AG04450 (cell line): ENCODE results near the gene ARHGAP26. TPM values are rescaled to one million over a fixed set of nuclear protein-coding genes. Genes with fewer than 3 reads are reported as not detected.

Experiments
- CTCF ChIA-PET: fragments of 300-600, 350-600 bp; formaldehyde crosslinking; extraction: SDS; loops from one replicate; lab custom pipeline; 2022; ENCODE audit warnings: antibody characterized with exemption, inconsistent platforms; lab: Charles Lee
- POLR2A ChIA-PET: fragments of 350-600 bp; formaldehyde crosslinking; extraction: SDS; loops from one replicate; lab custom pipeline; 2021; ENCODE audit warnings: antibody characterized with exemption, inconsistent platforms; lab: Yijun Ruan, JAX
- DNase-seq: peaks from one replicate; pipeline ENCODE4 v3.0.0-alpha.2; 2011; ENCODE audit warnings: low read depth, low spot score
- H3K27ac ChIP-seq: one replicate; pipeline ENCODE4 v1.5.1; 2012; ENCODE audit warnings: low read depth, low read length, control low read depth
- H3K27me3 ChIP-seq: one replicate; pipeline ENCODE4 v1.6.0; 2012; ENCODE audit warnings: low read length; ENCODE audit not compliant: control insufficient read depth, insufficient read depth
- H3K4me3 ChIP-seq: 2 replicates; pipeline ENCODE4 v1.5.1; 2011; ENCODE audit warnings: mild to moderate bottlenecking, low read depth, low read length, control low read depth
- H3K9me3 ChIP-seq: 2 replicates; pipeline ENCODE4 v1.5.1; 2012; ENCODE audit warnings: low read length; ENCODE audit not compliant: control insufficient read depth, insufficient read depth
- CTCF ChIP-seq: IDR thresholded peaks from 2 replicates; pipeline ENCODE4 v1.5.1; 2011; ENCODE audit warnings: low read depth, low read length, control low read depth, inconsistent platforms
- polyA plus RNA-seq: library from polyadenylated mRNA; depleted of rRNA; stranded (reverse); fragments of >200 nt; gene quantifications from 2 replicates; pipeline ENCODE4 v1.2.3, GENCODE V29; 2011

ARHGAP26 gene
- polyA plus RNA-seq, 1 experiment, result 0.56 TPM

- TF ChIP-seq CTCF, result no peak
- no peak overlapping the region for H3K27ac ChIP-seq
- POLR2A ChIA-PET, result interaction anchor here (0.7 to 1.0 kb wide), 2 partner anchors 9 to 18 kb away, joined by 3 to 4 read pairs; no protein-coding TSS in a partner anchor
Measured at GRCh38 chr5:143239882-143240518, 469.8 kb downstream of the ARHGAP26 start.

GRCh38 chr5:143241892-143242291 is 471.7 kb downstream of the ARHGAP26 start:
- no peak for DNase-seq
- H3K27ac ChIP-seq, result no peak overlapping the region
- POLR2A ChIA-PET, result no interaction called here
- H3K9me3 ChIP-seq, result no peaks in the 10 kb centered on the region
- TF ChIP-seq CTCF, result no peak
- CTCF ChIA-PET, result no interaction called here
- H3K4me3 ChIP-seq, result no peak overlapping the region
- no peaks in the 10 kb centered on the region for H3K27me3 ChIP-seq

More at GRCh38 chr5:143239882-143240518, 469.8 kb downstream of the ARHGAP26 start:
- no peaks in the 10 kb centered on the region for H3K27me3 ChIP-seq
- DNase-seq, result no peak
- no peak overlapping the region for H3K4me3 ChIP-seq
- no peaks in the 10 kb centered on the region for H3K9me3 ChIP-seq
- CTCF ChIA-PET, result no interaction called here

GRCh38 chr5:143243103-143243502 is 472.9 kb downstream of the ARHGAP26 start:
- no peaks in the 10 kb centered on the region for H3K9me3 ChIP-seq
- CTCF ChIA-PET, result no interaction called here
- H3K4me3 ChIP-seq, result no peak overlapping the region
- POLR2A ChIA-PET, result no interaction called here
- DNase-seq, result no peak
- H3K27me3 ChIP-seq, result no peaks in the 10 kb centered on the region
- TF ChIP-seq CTCF, result no peak
- no peak overlapping the region for H3K27ac ChIP-seq

GRCh38 chr5:143244000-143244736 is 474.0 kb downstream of the ARHGAP26 start:
- no peaks in the 10 kb centered on the region for H3K27me3 ChIP-seq
- ChIA-PET CTCF (no interaction called here), POLR2A (interaction anchor here (0.6 to 1.0 kb wide), 2 partner anchors 160 to 241 kb away, joined by 3 to 12 read pairs; partner anchors contain the start of gene NR3C1)
- H3K9me3 ChIP-seq, result no peaks in the 10 kb centered on the region
- peak; percentile 92 for DNase-seq
- H3K27ac ChIP-seq, result peak overlapping the region; percentile 98
- no peak for TF ChIP-seq CTCF
- peak overlapping the region; percentile 8; the same call in 1 of the 2 replicates for H3K4me3 ChIP-seq

GRCh38 chr5:143244990-143245389 is 474.8 kb downstream of the ARHGAP26 start:
- H3K27me3 ChIP-seq, result no peaks in the 10 kb centered on the region
- DNase-seq, result no peak
- CTCF ChIA-PET, result no interaction called here
- H3K4me3 ChIP-seq, result no peak overlapping the region
- H3K27ac ChIP-seq, result peak overlapping the region; percentile 98
- H3K9me3 ChIP-seq, result no peaks in the 10 kb centered on the region
- TF ChIP-seq CTCF, result no peak
- POLR2A ChIA-PET, result interaction anchor here (0.6 kb wide), 1 partner anchor 241 kb away, joined by 12 read pairs; no protein-coding TSS in a partner anchor
